Hepatocyte (in vitro differentiated cells): ENCODE data around the gene ARFRP1.

Experiments used
- EZH2 ChIP-seq: fragments of 200-600 bp; sonication (generic); IDR thresholded peaks from 2 replicates; pipeline ENCODE4 v1.6.1; 2016; ENCODE audit warnings: antibody characterized with exemption, mild to moderate bottlenecking, borderline replicate concordance
- EZH2phosphoT487 ChIP-seq: fragments of 200-600 bp; sonication (generic); IDR thresholded peaks from one replicate; pipeline ENCODE4 v1.6.1; 2018; ENCODE audit warnings: antibody characterized with exemption, mild to moderate bottlenecking, low read depth, moderate library complexity; ENCODE audit not compliant: unreplicated experiment, severe bottlenecking
- TF ChIP-seq, protein P1 (sequence below): fragments of 200-600 bp; sonication (generic); IDR thresholded peaks from 2 replicates; pipeline ENCODE4 v1.5.1; 2016; ENCODE audit warnings: antibody characterized with exemption, mild to moderate bottlenecking; ENCODE audit not compliant: poor library complexity

DNA sequence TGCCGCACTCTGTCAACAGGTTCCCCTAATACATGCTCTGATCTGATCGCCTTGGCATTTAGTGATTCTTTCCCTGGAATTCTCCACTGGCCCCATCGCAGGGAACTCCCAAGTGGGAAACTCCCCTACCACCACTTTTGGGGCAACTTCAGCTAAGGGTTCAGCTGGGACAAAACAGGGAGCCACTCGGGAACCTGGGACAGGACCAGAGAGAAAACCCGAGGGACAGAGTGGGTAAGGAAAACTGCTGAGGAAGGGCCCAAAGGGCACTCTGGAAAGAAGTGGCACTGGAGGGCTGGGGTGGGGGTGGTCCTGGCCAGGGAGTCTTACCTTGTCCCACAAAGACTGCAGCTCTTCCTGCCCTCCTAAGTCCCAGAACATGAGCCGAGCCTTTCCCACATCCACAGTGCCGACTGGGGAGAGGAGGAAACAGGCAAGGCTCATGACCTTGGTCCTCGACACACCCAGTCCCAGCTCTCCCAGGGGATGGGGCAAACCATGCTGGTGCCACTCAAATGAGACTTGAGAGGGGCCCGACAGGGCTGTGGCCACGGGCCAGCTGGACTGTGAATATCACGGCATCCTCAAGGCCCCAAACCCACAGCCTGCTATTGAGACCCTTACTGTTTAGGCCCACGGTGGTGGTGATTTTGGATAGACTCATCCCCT lies 1.6 kb downstream of the ARFRP1 start:
- TF ChIP-seq, protein P1, sequence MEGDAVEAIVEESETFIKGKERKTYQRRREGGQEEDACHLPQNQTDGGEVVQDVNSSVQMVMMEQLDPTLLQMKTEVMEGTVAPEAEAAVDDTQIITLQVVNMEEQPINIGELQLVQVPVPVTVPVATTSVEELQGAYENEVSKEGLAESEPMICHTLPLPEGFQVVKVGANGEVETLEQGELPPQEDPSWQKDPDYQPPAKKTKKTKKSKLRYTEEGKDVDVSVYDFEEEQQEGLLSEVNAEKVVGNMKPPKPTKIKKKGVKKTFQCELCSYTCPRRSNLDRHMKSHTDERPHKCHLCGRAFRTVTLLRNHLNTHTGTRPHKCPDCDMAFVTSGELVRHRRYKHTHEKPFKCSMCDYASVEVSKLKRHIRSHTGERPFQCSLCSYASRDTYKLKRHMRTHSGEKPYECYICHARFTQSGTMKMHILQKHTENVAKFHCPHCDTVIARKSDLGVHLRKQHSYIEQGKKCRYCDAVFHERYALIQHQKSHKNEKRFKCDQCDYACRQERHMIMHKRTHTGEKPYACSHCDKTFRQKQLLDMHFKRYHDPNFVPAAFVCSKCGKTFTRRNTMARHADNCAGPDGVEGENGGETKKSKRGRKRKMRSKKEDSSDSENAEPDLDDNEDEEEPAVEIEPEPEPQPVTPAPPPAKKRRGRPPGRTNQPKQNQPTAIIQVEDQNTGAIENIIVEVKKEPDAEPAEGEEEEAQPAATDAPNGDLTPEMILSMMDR: no peak
- no peak for TF ChIP-seq EZH2phosphoT487
- no peak for TF ChIP-seq EZH2
